Smooth muscle cell of the pulmonary artery (primary cell): Measurements from ENCODE around the gene DYRK1A. TPM values are rescaled to one million over a fixed set of nuclear protein-coding genes. Genes with fewer than 3 reads are reported as not detected.

ENCODE experiments used
- total RNA-seq: library from RNA; depleted of rRNA; stranded (reverse); fragments of >200 nt; gene quantifications from 2 replicates; pipeline ENCODE4 v1.2.3, GENCODE V29; 2014

Gene DYRK1A
- 63.7 and 65.4 TPM in 2 replicates for total RNA-seq

DNA sequence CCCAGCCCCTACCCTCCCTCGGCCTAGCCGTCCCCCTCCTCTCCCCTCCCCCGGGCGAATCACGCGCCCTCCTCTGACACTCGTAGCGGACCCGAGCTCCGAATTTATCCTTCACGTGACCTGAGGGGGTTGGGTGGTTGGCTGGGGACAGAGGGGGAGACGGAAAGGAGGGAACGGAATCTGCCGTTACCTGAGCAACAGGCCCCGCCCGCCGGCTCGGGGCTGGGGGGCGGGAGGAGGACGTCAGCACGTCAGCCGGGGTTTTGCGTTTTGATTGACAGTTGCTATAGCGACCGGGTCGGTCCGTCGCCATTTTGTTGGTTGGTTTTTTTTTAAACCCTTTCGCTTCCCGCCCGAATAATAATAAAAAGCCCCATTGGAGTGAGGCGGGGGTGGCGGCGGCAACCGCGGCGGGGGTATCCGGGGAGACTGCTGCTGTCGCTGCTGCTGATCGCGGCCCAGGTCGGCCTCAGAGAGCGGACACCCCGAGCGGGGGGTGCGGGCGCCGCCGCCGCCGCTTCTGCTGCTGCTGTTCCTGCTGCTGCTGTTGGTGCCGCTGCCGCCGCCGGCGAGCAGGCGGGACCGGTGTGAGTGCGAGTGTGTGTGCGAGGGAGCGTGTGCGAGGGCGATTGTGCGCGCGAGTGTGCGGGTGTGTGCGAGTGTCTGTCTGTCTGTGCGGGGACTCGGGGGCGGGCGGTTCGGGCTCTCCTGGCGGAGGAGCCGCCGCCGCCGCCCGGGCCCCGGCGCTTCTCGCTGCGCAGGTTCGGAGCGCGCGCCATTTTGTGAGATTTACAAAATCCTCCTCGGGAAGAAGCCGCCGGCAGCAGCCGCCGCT is at the start of gene DYRK1A:
DYRK1A (plus strand) TSS at position 292 of the 835 bp plus-strand sequence. CDS start 53,602 bp downstream, outside the sequence.

Other genes with a start within 250 kb of the DYRK1A start
- gene VPS26C, start 99.4 kb upstream of the DYRK1A start, total RNA-seq: 74.2 and 77.0 TPM in 2 replicates